Kidney epithelial cell (primary cell): ENCODE measurements around the gene ACKR4. TPM values are rescaled to one million over a fixed set of nuclear protein-coding genes. Genes with fewer than 3 reads are reported as not detected.
"Not testable (repeated sequence)": the region's sequence is repeated elsewhere in the genome, so short reads cannot be mapped to it uniquely, and the experiment has no call there.

ENCODE experiments used
- DNase-seq: peaks from one replicate; pipeline ENCODE4 v3.0.0-alpha.2; 2010; ENCODE audit warnings: low read depth
- H3K27me3 ChIP-seq: 2 replicates; pipeline ENCODE4 v1.6.0; 2011; ENCODE audit warnings: low read length; ENCODE audit not compliant: control insufficient read depth, insufficient read depth
- H3K36me3 ChIP-seq: 2 replicates; pipeline ENCODE4 v1.5.1; 2011; ENCODE audit warnings: low read length; ENCODE audit not compliant: control insufficient read depth, insufficient read depth
- H3K4me3 ChIP-seq: 2 replicates; pipeline ENCODE4 v1.5.1; 2011; ENCODE audit warnings: low read depth, mild to moderate bottlenecking, control low read depth, low read length
- total RNA-seq: library from RNA; depleted of rRNA; stranded (reverse); fragments of >200 nt; gene quantifications from 2 replicates; pipeline ENCODE4 v1.2.3, GENCODE V29; 2015
- TF ChIP-seq, protein P1 (sequence below): IDR thresholded peaks from 2 replicates; pipeline ENCODE4 v1.5.1; 2011; ENCODE audit warnings: mild to moderate bottlenecking, moderate library complexity, low read length, control low read depth, inconsistent platforms; ENCODE audit not compliant: insufficient read depth, poor library complexity, severe bottlenecking

ACKR4 gene
- total RNA-seq, 1 donor from 2014 or later: not detected

DNA sequence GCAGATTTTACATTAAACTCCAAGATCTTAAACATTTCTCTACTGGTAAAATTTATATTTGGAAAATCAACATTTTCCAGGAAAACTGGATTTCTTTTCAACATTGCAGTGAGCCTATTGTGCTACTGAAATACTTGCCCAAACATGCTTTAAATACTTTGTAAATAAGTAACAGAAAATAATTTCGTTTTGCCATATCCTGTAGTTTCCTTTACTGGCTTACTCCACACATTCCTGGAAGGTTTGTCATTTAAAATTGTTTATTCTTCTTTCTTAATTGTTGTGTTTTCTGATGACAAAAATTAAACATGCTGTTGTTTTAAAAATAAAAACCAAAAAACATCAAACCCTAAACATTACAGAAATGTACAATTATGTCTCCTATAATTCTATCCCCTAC is 40.5 kb downstream of the ACKR4 start:
- DNase-seq: no peak
- H3K4me3 ChIP-seq: no peak overlapping the region
- H3K27me3 ChIP-seq: no peaks in the 10 kb centered on the region
- no peaks in the 10 kb centered on the region for H3K36me3 ChIP-seq
- TF ChIP-seq, protein P1, sequence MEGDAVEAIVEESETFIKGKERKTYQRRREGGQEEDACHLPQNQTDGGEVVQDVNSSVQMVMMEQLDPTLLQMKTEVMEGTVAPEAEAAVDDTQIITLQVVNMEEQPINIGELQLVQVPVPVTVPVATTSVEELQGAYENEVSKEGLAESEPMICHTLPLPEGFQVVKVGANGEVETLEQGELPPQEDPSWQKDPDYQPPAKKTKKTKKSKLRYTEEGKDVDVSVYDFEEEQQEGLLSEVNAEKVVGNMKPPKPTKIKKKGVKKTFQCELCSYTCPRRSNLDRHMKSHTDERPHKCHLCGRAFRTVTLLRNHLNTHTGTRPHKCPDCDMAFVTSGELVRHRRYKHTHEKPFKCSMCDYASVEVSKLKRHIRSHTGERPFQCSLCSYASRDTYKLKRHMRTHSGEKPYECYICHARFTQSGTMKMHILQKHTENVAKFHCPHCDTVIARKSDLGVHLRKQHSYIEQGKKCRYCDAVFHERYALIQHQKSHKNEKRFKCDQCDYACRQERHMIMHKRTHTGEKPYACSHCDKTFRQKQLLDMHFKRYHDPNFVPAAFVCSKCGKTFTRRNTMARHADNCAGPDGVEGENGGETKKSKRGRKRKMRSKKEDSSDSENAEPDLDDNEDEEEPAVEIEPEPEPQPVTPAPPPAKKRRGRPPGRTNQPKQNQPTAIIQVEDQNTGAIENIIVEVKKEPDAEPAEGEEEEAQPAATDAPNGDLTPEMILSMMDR: no peak

DNA sequence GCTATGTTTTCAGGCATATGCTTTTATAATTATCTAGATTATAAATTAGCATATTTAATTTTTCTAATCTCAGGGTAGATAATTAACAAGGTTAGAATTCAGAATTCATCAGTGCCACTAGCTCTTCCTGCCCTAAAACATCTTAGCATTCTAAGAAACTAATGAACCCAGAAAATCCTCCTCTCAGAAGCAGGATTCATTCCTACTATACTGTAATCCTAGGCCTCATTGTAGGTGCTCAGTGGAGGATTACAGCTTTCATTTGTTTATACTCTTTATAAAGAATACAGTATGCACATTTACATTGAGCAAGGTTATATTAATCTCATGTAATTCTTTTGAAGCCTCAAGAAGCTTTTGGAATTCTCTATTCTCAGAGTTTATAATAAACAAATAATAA is 41.6 kb downstream of the ACKR4 start:
- Histone ChIP-seq H3K27me3 (no peaks in the 10 kb centered on the region), H3K4me3 (no peak overlapping the region), H3K36me3 (no peaks in the 10 kb centered on the region)
- TF ChIP-seq, protein P1: no peak
- no peak for DNase-seq

- H3K27me3 ChIP-seq, DNase-seq, H3K4me3 ChIP-seq, H3K36me3 ChIP-seq: not testable (repeated sequence)
Measured at GRCh38 chr3:132641427-132641826, 44.4 kb downstream of the ACKR4 start.

GRCh38 chr3:132641837-132642538 is 44.9 kb downstream of the ACKR4 start:
- TF ChIP-seq, protein P1: peak; percentile 49
- H3K27me3 ChIP-seq: no peaks in the 10 kb centered on the region
- no peak overlapping the region for H3K4me3 ChIP-seq
- DNase-seq: no peak
- H3K36me3 ChIP-seq: no peaks in the 10 kb centered on the region

- DNase-seq: no peak
- no peak overlapping the region for H3K4me3 ChIP-seq
- TF ChIP-seq, protein P1: no peak
- no peaks in the 10 kb centered on the region for H3K27me3 ChIP-seq
- H3K36me3 ChIP-seq: no peaks in the 10 kb centered on the region
Measured at GRCh38 chr3:132642539-132642847, 45.4 kb downstream of the ACKR4 start.

DNA sequence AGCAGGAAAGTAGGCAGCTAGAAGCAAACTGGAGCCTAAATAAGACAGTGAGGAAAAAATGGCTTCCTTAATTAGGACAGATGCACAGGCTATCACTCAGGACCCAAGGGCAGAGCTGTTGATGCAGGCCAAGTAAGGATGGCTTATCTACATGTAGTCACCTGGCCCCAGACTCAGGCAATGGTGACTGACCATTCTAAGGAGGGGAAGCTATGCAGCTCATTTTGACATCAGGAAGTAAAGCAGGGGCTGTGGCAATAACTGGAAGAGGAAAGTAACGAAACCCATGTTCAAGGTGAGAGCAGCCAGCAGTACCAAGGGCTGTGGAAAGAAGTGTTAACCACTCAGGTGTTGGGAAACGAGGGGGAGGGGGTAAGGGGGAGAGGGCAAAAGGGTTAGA is 46.3 kb downstream of the ACKR4 start:
- no peak for DNase-seq
- TF ChIP-seq, protein P1: no peak

More for the DNA sequence above, 46.3 kb downstream of the ACKR4 start:
- Histone ChIP-seq H3K4me3 (no peak overlapping the region), H3K36me3 (no peaks in the 10 kb centered on the region), H3K27me3 (no peaks in the 10 kb centered on the region)
